CD4-positive, alpha-beta T cell treated with Interleukin-4 for 4 hours (primary cell): ENCODE data around the gene NAGS.
"Not testable (repeated sequence)": the region's sequence is repeated elsewhere in the genome, so short reads cannot be mapped to it uniquely, and the experiment has no call there.

Experiments
- DNase-seq: peaks from one replicate; pipeline ENCODE4 v3.0.0-alpha.2; 2020

Gene NAGS

DNA sequence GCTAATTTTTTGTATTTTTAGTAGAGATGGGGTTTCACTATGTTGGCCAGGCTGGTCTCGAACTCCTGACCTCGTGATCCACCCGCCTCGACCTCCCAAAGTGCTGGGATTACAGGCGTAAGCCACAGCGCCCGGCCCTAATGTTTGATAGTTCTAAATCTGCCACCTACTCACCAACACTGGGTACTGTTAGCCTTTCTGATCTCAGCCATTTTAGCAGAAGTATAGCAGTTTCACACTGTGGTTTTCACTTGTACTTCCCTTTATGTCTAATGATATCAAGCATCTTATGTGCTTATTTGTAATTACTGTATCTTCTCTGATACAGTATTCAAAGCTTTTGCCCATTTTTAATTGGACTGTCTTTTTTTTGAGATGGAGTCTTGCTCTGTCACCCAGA, 42.5 kb downstream of the NAGS start:
- DNase-seq = not testable (repeated sequence)

DNA sequence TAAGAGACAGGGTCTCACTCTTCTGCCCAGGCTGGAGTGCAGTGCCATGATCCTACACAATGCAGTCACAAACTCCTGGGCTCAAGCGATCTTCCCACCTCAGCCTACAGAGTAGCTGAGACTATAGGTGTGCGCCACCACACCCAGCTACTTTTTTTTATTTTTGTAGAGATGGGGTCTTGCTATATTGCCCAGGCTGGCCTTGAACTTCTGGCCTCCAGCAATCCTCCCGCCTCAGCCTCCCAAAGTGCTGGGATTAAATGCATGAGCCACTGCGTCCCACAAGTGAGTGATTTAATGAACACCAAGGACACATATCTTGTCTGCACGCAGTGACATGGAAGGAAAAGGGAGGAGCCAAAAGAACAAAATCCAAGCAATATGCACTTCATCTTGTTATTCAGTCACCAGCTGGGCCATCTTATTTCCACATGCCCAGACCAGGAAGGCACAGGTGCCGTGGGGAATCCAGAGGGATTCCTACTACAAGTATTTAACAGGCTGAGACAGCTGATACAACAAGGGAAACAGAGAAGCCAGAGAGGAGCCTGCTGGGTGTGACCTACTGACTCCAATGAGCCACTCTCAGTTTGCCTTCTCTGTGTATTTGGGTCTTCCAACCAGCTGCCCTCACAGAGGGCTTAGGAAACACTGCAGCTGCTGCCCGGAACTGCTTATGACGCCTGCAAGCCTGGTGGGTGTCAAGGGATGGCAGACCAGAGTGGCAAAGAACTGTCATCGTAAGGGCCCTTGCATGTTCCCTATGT, 45.1 kb downstream of the NAGS start:
- DNase-seq = no peak

DNA sequence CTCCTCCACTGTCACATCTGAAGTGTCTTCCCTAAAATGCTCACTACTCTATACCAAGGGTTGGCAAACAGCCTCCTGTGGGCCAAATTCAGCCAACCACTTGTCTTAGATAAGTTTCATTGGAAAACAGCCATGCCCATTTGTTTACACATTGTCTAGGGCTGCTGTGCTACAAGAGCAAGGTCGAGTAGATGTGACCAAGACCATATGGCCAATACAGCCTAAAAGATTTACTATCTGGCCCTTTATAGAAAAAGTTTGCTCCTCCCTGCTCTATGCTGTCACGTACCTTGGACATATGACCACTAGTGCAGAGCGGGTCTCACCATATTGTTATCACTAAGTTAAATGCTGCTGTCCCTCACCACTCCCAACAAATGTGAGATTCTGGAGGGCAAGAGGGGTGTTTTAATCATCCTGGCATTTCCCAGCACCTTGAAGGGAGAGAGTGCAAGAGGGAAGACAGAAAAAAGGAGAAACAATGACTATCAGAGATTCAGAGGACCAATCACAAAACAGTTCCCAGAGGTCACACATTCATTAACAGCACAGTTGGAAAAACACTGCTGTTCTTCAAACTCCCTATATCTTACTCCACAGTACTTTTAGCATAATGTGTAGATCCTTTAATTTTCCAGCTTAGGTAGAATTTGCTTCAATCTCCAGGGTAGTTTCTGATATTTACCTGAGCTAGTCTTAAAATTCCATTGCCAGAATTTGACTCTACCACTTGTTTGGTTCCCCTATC, 48.9 kb downstream of the NAGS start:
- no peak for DNase-seq
